GM18868 (cell line): ENCODE results near the gene GDF7.
"Not testable (repeated sequence)": the region's sequence is repeated elsewhere in the genome, so short reads cannot be mapped to it uniquely, and the experiment has no call there.

Source experiments
- ATAC-seq: cut with Tn5 transposase; IDR thresholded peaks from one replicate; pipeline ENCODE4 v1.9.1; 2021; ENCODE audit warnings: mild to moderate bottlenecking, moderate library complexity; ENCODE audit not compliant: unreplicated experiment

The GDF7 gene

GRCh38 chr2:20693317-20693716, 26.4 kb downstream of the GDF7 start:
- ATAC-seq: no peak

GRCh38 chr2:20696366-20696765, 29.4 kb downstream of the GDF7 start:
- no peak for ATAC-seq

GRCh38 chr2:20697322-20697934, 30.5 kb downstream of the GDF7 start:
- ATAC-seq: no peak

GRCh38 chr2:20698916-20699613, 32.1 kb downstream of the GDF7 start:
- ATAC-seq: no peak

- no peak for ATAC-seq
Observed at GRCh38 chr2:20702563-20702962, 35.6 kb downstream of the GDF7 start.

GRCh38 chr2:20704886-20705285, 37.9 kb downstream of the GDF7 start:
- no peak for ATAC-seq

GRCh38 chr2:20706217-20706616, 39.3 kb downstream of the GDF7 start:
- no peak for ATAC-seq

GRCh38 chr2:20706786-20707185, 39.8 kb downstream of the GDF7 start:
- no peak for ATAC-seq

GRCh38 chr2:20707601-20708000, 40.7 kb downstream of the GDF7 start:
- no peak for ATAC-seq

- not testable (repeated sequence) for ATAC-seq
Observed at GRCh38 chr2:20711641-20712040, 44.7 kb downstream of the GDF7 start.

- not testable (repeated sequence) for ATAC-seq
Observed at GRCh38 chr2:20713585-20713984, 46.6 kb downstream of the GDF7 start.

- ATAC-seq: not testable (repeated sequence)
Observed at GRCh38 chr2:20714412-20714811, 47.5 kb downstream of the GDF7 start.

GRCh38 chr2:20716164-20716563, 49.2 kb downstream of the GDF7 start:
- ATAC-seq: not testable (repeated sequence)

- no peak for ATAC-seq
Observed at GRCh38 chr2:20717641-20718040, 50.7 kb downstream of the GDF7 start.

GRCh38 chr2:20722592-20723240, 55.8 kb downstream of the GDF7 start:
- no peak for ATAC-seq

GRCh38 chr2:20723543-20723942, 56.6 kb downstream of the GDF7 start:
- no peak for ATAC-seq

- no peak for ATAC-seq
Observed at GRCh38 chr2:20724500-20725053, 57.6 kb downstream of the GDF7 start.

- ATAC-seq: no peak
Observed at GRCh38 chr2:20725782-20726181, 58.8 kb downstream of the GDF7 start.

GRCh38 chr2:20726913-20727312, 60.0 kb downstream of the GDF7 start:
- ATAC-seq: no peak

- ATAC-seq: no peak
Observed at GRCh38 chr2:20728114-20728758, 61.3 kb downstream of the GDF7 start.
